Measurements from ENCODE around the gene NUP210L. TPM values are rescaled to one million over a fixed set of nuclear protein-coding genes. Genes with fewer than 3 reads are reported as not detected.

Gene NUP210L
- total RNA-seq, 4 donors from 2014 or later = 0.07 to 0.24 (median 0.10) TPM; not detected in 1

GRCh38 chr1:153991806-153992205 lies 163.1 kb downstream of the NUP210L start:
- peak overlapping the region; percentile 92 to 97 (median 94) for H3K27ac ChIP-seq
- H3K4me3 ChIP-seq = peak overlapping the region; percentile 80 to 98 (median 90)
- no peaks in the 10 kb centered on the region for H3K27me3 ChIP-seq
- TF ChIP-seq CTCF (IDR thresholded peaks at IDR 0.05 in 4 of 5, conservative IDR thresholded peaks at IDR 0.05 in 1 of 5) = no peak
- no peak for TF ChIP-seq POLR2A (IDR thresholded peaks at IDR 0.05)
- H3K9me3 ChIP-seq = no peaks in the 10 kb centered on the region
- intact Hi-C loops (cut with DNase I; ENCODE audit: low total_unique reads) (loop anchor here (2.0 to 10.0 kb wide), 3 partner anchors 193 to 321 kb away; partner anchors contain the start of genes HAX1 and ILF2), in situ Hi-C loops (cut with MboI; ENCODE audit: low sequenced_read_pairs in 4 of 4) (loop anchor here (10.0 to 25.0 kb wide), 5 partner anchors 283 to 480 kb away; partner anchors contain the start of genes ILF2 (in 2 of the 4), SNAPIN (in 2 of the 4), HAX1 (in 1 of the 4) and NPR1 (in 1 of the 4))
- DNase-seq (no peak), ATAC-seq (no peak)
- H3K4me1 ChIP-seq = peaks cover 18 to 26% of the 10 kb centered on the region in 2 donors
- peaks cover 0 to 33% of the 10 kb centered on the region in 2 donors for H3K36me3 ChIP-seq

GRCh38 chr1:153991151-153991630 lies 163.7 kb downstream of the NUP210L start:
- Histone ChIP-seq H3K4me1 (peaks cover 24 to 26% of the 10 kb centered on the region in 2 donors), H3K4me3 (peak overlapping the region; percentile 80 to 98 (median 90)), H3K9me3 (no peaks in the 10 kb centered on the region), H3K27ac (peak overlapping the region; percentile 92 to 97 (median 94)), H3K27me3 (no peaks in the 10 kb centered on the region), H3K36me3 (peaks cover 0 to 33% of the 10 kb centered on the region in 2 donors)
- ATAC-seq = no peak
- DNase-seq = no peak
- in situ Hi-C loops (cut with MboI; ENCODE audit: low sequenced_read_pairs in 4 of 4) = loop anchor here (10.0 to 25.0 kb wide), 5 partner anchors 284 to 479 kb away; partner anchors contain the start of genes ILF2 (in 2 of the 4), SNAPIN (in 2 of the 4), HAX1 (in 1 of the 4) and NPR1 (in 1 of the 4)
- intact Hi-C loops (cut with DNase I; ENCODE audit: low total_unique reads) = loop anchor here (2.0 to 10.0 kb wide), 3 partner anchors 194 to 320 kb away; partner anchors contain the start of genes HAX1 and ILF2
- no peak for TF ChIP-seq CTCF (IDR thresholded peaks at IDR 0.05 in 4 of 5, conservative IDR thresholded peaks at IDR 0.05 in 1 of 5)
- TF ChIP-seq POLR2A (IDR thresholded peaks at IDR 0.05) = no peak

- Histone ChIP-seq H3K27ac (peak within 1 kb of the TSS; percentile 92 to 97 (median 94)), H3K4me3 (peak within 1 kb of the TSS; percentile 80 to 98 (median 90)), H3K4me1 (peaks cover 24 to 26% of the 10 kb centered on the region in 2 donors), H3K36me3 (peaks cover 0 to 33% of the 10 kb centered on the region in 2 donors), H3K9me3 (no peaks in the 10 kb centered on the region), H3K27me3 (no peaks in the 10 kb centered on the region)
- ATAC-seq (peak; percentile 92 to 95), DNase-seq (peak; percentile 92 to 95)
- TF ChIP-seq POLR2A (IDR thresholded peaks at IDR 0.05) (peak; percentile 99), CTCF (IDR thresholded peaks at IDR 0.05 in 4 of 5, conservative IDR thresholded peaks at IDR 0.05 in 1 of 5) (no peak)
- in situ Hi-C loops (cut with MboI; ENCODE audit: low sequenced_read_pairs in 4 of 4) = loop anchor here (10.0 to 25.0 kb wide), 5 partner anchors 284 to 478 kb away; partner anchors contain the start of genes ILF2 (in 2 of the 4), SNAPIN (in 2 of the 4), HAX1 (in 1 of the 4) and NPR1 (in 1 of the 4)
- intact Hi-C loops (cut with DNase I; ENCODE audit: low total_unique reads) = loop anchor here (2.0 to 10.0 kb wide), 3 partner anchors 194 to 320 kb away; partner anchors contain the start of genes HAX1 and ILF2
Observed at GRCh38 chr1:153990468-153991150, 164.3 kb downstream of the NUP210L start, which contains the start of gene RPS27. TSS of gene RPS27 (plus strand) at chr1:153990762. CDS start at chr1:153990797, 35 bp downstream.

GRCh38 chr1:153987621-153988020 lies 167.3 kb downstream of the NUP210L start:
- no peak overlapping the region for H3K4me3 ChIP-seq
- intact Hi-C loops (cut with DNase I; ENCODE audit: low total_unique reads) (loop anchor here (5.0 kb wide), 2 partner anchors 65 to 420 kb away; partner anchors contain the start of genes GATAD2B and S100A2), in situ Hi-C loops (cut with MboI; ENCODE audit: low sequenced_read_pairs in 4 of 4) (loop anchor here (5.0 to 25.0 kb wide), 9 partner anchors 40 to 475 kb away; partner anchors contain the start of genes ILF2 (in 2 of the 4), SNAPIN (in 2 of the 4), DENND4B (in 1 of the 4) and GATAD2B (in 1 of the 4))
- H3K27me3 ChIP-seq = no peaks in the 10 kb centered on the region
- peaks cover 19 to 22% of the 10 kb centered on the region in 2 donors for H3K4me1 ChIP-seq
- TF ChIP-seq CTCF (IDR thresholded peaks at IDR 0.05 in 4 of 5, conservative IDR thresholded peaks at IDR 0.05 in 1 of 5) (no peak), POLR2A (IDR thresholded peaks at IDR 0.05) (no peak)
- DNase-seq (no peak), ATAC-seq (no peak)
- peak overlapping the region in 2 of 4 donors; percentile 80 to 89 for H3K27ac ChIP-seq
- H3K36me3 ChIP-seq = peaks cover 0 to 13% of the 10 kb centered on the region in 2 donors
- no peaks in the 10 kb centered on the region for H3K9me3 ChIP-seq
